TTC549 (cell line): ENCODE data around the gene RNF4.
"Not testable (repeated sequence)": the region's sequence is repeated elsewhere in the genome, so short reads cannot be mapped to it uniquely, and the experiment has no call there.

Experiments
- FAIRE-seq: peaks from 2 replicates; lab custom pipeline; 2012; peaks lifted over from hg19 to GRCh38; lab: Jason Lieb, UNC

RNF4 gene

DNA sequence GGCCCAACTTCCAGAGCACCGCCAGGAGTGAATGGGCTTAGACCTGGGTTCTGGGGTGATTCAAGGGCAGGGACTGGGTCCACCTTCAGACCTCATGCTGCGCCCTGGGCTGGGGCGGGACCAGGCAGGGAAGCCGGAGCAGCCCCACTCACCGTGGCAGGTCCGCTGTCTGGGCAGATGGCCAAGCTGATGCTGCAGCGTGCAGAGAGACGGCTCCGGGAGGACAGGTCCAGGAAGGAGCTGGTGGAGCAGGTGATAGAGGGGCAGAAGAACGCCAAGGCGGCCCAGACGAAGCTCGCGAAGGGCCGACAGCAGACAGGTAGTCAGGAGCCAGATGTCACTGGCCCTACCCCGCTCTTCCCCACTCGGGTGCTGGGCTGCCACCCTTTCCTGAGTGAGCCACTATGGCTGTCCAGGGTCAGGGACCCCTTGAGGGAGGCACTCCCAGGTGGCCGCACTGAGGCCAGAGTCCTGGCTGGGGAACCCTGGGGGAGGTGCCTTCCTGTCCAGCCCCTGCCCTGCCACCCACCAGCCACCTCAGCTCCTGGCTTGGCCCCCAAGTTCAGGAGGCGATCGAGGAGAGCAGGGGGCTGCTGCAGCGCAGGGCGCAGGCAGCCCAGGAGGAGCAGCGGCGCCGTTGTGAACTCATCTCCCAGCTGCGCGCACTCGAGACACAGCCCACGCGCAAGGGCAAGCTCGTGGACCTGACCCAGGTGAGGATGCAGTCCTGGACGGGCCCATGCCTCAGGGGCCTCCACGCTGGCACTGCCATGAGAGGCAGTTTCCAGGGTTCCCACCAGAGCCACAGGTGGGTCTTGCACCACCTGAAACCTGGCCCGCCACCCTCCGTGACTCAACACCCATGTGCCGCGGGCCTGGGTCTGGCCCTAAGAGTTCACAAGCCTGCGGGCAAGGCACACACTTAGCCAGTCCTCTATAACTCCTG is 10.1 kb upstream of the RNF4 start:
- no peak for FAIRE-seq

DNA sequence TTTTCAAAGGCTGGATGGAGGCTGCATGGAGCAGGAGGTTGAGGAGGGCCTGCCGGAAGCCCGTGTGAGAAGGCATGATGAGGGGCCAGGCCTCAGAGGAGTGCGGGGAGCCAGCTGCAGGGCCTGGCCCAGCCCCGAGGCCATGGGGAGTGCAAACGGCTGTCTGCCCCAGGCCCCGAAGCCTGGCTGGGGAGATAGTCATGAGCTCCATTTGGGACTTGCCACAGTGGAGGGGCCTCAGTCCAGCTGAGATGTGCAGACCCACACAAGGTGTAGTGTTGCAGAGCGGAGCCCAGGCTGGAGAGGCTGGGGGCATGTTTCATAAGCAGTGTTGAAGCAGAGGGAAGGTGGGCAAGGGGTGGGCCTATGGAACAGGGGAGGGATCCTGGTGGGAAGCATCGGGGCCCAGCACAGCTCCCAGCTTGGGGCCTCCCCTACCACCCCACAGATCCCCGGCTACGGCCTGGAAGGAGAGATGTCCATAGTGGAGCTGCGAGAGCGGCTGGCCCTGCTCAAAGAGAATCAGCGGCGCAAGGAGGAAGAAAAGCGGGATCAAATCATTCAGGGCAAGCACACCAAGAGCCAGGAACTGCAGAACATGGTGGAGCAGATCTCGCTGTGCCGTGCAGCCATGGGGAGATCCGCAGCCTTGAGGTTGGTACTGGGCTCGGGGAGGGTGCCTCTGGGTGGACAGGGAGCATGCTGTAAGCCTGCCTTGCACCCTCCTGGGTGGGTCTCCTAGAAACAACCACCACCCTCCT is 9.1 kb upstream of the RNF4 start:
- FAIRE-seq: no peak

DNA sequence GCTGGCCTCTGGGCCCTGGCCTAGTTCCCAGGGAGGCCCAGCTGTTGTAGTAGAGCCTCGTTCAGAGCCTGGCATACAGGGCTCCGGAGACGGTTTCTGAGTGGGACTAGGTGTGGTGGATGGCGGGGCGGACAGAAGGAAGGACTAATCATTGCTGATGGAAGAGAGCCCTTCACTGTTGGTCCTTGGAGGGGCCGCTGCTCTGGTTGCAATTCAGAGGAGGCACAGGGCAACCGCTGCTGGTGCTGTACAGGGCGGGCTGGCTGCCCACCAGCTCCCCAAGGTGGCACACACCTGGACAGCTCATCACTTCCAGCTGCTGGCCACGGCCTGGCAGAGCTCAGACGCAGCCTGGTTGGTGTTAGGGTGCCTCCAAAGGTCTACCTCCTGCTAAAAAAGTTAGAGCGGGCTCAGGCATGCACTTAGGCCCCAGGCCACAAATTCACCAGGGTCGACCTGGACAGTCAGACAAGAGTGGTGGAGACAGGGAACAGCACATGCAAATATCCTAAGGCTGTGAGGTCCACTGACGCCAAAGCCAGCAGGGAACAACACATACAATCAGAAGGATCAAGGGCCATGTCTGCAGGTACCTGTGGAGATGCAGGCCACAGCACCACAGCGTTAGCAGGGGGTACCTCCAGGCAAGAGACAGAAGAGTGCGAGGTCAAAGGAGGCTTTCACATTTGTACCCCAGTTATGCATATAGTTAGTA is 7.5 kb upstream of the RNF4 start:
- no peak for FAIRE-seq

DNA sequence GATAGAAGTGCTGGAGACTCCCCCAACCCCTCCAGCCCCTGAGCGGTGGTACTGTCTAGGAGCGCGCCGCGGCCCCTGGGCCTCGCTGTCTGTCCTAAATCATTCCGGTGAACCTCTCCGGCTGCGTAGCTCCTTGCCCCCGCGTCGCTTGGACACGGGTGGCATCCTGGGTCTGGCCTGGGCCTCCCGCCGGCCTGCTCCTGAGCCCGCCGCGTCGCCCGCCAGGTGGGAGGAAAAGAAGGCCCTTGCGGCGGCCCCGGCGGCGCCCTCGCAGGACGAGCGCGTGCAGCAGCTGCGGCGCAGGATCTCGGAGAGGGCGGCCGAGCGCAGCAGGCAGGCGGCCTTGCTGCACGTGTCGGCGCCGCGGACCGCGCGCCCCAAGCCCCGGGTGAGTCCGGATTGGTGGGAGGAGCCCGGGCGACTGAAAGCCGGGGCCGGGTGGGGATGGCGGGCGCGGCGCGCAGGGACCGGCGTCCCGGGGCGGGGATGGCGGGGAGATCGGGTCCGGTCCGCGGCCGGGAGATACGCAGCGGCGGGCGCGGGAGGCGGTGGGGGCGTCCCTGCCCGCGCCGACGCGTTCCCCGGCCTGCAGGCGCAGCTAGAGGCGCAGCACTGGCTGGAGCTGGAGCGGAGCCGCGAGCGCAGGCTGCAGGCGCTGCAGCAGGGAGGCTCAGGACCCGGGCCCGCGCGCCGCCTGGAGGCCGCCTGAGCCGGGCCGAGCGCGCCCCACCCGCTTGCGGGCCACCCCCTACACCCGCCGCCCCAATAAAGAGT is 6.5 kb upstream of the RNF4 start:
- no peak for FAIRE-seq

DNA sequence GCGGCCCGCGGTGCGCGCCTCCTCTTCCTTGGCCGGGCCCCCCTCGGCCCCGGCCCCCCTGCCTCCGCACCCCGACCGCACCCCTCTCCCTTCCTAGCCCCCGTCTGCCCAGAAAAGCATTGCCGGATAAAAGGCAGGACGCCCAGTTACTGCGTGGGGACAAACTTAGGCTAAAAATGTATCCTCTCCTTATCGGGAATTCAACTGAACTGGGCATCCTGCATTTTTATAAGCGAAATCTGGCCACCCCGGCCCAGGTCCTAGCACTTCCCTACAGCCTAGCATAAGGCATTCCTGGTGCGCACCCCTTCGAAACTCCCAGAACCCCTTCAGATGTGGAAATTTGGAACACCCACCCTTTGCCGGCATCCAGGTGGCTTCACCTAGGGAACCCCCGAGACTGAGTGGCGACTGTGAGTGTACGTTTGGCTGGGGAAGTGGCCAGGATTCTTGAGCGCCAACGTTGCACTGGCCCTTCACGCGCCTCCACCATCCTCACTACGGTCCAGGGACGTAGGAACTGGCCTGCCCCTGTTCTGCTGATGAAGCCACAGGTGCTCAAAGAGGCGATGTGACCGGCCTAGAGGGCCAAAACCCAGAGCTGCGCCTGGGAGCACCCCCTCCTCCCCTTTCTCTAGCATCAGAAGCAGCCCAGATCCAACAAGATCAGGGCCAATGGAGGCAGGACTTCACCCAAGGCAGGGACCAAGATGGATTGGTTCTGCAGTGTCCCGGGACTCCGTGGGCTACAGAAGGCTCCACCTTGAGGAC is 5.7 kb upstream of the RNF4 start:
- FAIRE-seq: no peak

DNA sequence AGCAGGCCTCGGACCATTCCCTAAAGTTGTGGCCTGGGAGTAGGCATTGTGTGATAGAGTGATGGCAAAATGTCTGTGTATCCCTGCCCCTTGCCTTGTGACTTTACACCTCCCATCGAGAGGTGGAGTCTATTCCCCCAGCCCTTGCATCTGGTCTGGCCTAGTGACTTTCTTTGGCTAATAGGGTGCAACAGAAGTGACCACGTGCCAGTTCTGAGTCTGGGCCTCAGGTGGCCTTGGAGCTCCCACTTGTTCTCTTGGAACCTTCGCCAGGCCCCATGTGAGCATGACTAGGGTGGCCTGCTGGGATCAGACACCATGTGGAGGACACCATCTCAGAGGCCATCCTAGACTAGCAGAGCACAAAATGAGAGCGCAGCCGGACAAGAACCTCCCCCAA is 3.9 kb upstream of the RNF4 start:
- FAIRE-seq: no peak

DNA sequence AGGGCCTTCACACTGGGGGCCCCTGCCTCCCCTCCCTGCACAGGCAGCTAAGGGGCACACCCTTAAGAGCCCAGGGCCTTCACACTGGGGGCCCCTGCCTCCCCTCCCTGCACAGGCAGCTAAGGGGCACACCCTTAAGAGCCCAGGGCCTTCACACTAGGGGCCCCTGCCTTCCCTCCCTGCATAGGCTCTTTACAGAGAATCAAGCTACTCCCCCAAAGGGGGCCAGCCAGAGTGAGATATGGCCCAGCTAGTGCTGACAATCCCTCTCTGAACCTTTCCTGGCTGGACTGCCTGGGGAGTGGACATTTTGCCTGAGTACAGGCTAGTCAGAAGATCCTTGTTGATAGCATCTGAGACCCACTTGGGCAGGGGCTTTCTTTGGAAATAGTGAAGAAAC is 3.4 kb upstream of the RNF4 start:
- FAIRE-seq: not testable (repeated sequence)

DNA sequence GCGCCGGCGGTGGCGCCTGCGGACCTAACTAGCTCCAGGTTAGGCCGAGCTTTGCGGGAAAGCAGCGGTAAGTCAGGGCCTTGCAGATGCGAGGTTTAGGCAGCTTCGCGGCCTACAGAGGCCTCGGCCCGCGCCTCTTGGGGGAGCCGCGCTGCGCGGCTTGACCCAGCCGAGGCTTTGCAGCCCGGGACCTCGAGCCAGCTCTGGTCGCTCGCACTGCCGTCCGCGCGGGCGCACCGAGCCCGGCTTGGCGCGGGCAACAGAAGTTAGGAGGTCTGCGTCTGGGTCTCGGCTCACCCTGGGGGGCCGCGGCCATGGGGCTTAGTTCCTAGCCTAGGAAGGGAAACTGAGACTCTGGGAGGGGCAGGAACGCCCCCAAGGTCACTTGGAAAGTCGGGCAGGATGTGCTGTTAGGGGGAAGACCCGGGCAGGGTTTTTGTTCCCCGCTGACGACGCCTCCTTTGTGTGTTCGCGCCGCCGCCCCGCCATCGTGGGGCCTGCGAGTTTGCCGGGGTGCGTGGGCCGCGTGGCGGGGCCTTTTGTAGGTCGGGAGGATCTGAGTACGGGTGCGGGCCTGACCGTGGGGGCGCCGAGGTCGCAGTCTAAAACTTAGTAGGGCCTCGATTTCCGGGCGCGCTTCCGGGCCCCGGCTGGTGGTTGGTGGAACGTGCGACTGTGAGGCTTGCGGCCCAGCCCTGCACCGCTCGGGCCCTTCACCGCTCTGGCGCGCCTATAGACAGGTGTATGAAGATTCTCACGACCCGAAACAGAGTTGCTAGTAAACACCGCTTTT is 482 bp downstream of the RNF4 start:
- no peak for FAIRE-seq

DNA sequence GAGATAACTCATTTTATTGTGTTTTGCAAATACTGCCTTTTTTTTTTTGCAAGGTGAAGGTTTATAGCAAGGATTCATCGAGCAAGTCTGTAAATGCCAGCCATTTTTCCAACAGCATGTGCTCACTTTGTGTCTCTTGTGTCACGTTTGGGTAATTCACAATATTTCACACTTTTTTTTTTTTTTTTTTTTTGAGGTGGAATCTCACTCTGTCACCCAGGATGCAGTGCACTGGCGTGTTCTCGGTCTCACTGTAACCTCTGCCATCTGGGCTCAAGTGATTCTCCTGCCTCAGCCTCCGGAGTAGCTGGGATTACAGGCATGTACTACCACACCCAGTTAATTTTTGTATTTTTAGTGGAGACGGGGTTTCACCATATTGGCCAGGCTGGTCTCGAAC is 1.9 kb downstream of the RNF4 start:
- FAIRE-seq: no peak

DNA sequence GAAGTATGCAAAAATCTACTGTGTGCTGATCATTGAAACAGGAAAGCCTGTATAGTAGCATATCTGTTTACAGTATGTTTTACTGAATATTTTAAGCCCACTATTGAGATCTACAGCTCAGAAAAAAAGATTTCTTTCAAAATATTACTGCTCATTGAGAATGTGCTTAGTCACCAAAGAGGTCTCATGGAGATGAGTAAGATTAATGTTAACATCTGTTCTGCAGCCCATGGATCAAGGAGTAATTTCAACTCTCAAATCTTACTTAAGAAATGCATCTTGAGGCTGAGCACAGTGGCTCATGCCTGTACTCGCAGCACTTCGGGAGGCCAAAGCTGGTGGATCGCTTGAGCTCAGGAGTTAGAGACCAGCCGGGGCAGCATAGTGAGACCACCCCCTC is 3.3 kb downstream of the RNF4 start:
- no peak for FAIRE-seq

DNA sequence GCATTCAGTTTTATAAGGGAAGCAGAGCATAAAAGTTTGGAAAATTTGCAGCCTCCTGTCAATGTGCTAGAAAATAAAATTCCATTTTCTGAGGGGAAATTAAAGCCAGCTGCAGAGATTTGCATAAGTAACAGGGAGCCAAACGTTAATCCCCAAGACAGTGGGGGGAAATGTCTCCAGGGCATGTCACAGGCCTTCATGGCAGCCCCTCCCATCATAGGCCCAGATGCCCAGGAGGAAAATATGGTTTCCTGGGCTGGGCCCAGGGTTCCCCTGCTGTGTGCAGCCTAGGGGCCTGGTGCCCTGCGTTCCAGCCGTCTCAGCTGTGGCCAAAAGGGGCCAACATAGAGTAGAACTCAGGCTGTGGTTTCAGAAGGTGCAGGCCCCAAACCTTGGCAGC is 9.3 kb downstream of the RNF4 start:
- no peak for FAIRE-seq

DNA sequence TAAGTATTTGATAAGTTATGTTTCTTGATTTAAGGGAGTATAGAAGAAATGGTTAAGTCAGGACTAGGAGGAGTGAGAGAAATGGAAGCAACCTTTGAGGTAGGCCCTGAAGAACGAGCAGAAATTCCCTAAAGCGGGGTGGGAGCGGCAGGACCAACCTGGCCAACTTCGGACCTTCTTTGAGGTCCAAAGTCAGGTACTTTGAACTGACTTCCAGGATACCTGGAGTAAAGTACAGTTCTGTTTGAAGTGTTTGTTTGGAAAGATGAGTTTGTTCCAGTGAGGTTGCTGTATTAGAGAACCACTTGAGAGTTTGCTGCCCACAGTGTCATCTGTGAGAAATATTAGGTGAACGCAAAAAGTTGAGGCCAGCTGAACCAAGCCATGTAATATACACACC is 11.7 kb downstream of the RNF4 start:
- no peak for FAIRE-seq

DNA sequence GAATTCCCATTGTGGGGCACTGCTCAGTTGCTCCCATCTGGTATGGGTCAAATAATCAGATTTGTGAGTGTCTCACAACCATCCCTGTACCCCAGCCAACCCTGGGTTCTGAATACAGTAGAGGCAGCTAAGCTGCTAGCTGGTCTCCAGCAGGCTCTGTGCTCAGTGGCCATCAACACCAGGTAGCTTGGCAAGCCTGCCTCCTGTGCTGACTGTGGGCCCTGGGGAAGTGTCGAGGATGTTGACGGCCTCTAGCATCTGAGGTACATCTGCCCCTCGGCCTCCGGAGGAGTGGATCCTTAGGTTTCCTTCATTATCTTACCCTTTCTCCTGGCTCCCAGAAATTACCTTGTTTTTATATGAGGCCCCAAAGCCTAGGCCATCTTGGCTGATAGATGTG is 13.3 kb downstream of the RNF4 start:
- no peak for FAIRE-seq

DNA sequence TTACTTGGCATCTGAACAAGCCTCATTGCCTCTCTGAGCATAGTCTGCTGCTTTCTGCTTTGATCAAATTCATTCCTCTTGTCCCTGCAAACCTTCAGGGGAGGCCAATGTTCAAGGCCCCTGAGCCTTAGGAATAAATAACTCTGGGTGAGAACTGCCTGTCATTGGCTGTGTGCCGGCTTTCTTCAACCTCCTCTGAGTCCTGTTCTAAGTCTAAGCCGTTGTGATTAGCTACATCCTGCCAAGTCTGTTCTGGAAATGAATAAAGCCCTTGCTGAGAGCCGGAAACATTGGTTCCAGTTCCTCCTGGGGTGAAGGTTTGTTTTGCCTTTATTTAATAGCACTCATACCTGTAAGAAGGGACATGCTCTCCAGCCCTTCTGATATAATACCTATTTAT is 13.8 kb downstream of the RNF4 start:
- FAIRE-seq: no peak

DNA sequence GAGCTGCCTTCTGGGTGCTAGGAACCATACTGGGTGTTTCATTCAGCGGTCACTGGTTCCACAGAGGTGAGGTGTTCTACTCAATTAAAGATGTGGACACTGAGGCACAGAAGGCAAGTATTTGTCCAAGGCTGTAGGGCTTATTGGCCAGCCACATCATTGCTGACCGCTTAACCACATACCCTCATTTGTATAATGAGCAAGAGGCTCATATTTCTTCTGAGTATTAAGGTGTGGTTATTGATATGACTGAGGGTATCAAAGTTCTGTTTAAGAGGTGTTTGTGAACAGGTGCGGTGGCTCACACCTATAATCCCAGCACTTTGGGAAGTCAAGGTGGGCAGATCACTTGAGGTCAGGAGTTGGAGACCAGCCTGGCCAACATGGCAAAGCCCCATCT is 14.3 kb downstream of the RNF4 start:
- FAIRE-seq: no peak

DNA sequence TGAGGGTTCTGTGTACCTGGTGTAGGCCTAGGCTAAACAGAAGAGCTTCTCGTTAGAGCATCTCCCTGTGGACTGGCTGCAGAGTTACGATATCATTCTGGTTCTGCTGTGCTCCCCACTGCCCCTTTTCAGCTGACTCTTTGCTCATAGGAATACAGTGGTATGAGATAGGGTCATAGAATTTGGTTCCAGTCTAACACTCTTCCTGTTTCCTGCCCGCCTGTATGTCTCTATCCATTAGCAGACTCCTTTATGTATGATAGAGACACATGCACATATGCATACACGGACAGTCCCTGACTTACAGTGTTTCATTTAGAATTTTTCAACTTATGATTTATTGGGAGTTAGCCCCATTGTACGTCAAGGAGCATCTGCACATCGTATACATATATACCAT is 15.3 kb downstream of the RNF4 start:
- FAIRE-seq: no peak

DNA sequence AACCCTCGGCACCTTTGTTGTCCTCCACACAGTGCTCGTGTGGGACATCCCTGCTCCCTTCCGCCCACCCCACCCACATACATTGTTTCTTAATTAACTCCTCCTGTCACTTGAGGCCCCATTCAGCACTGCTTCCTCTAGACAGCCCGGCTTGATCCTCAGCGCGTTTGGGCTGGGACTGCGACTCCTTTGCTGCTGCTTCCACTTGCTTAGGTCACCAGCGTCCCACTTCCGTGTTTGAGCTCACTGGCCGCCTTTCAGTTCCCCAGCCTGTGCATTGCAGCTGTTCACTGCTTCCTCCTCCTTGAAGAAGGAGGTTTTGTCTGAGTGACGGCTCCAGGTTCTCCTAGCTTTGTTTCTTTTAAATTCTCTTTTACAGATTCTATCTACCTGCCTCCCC is 16.1 kb downstream of the RNF4 start:
- no peak for FAIRE-seq

DNA sequence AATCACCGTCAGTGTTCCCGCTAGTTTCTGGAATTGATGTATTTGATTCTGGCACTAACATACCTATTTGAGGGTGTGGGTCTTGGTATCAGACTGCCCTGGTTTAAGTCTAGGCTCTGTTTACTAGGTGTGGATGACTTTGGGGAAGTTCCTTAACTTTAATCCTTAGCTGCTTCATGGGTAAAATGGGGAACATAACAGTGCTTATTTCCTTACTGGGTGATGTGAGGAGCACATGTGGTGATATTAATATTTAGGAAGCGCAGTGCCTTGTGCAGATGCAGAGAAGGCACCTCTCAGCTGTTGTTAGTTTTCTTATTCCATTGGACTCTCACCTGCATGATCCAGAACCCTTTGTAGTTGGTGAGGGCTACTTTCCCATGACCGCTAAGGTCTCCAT is 17.1 kb downstream of the RNF4 start:
- FAIRE-seq: no peak

DNA sequence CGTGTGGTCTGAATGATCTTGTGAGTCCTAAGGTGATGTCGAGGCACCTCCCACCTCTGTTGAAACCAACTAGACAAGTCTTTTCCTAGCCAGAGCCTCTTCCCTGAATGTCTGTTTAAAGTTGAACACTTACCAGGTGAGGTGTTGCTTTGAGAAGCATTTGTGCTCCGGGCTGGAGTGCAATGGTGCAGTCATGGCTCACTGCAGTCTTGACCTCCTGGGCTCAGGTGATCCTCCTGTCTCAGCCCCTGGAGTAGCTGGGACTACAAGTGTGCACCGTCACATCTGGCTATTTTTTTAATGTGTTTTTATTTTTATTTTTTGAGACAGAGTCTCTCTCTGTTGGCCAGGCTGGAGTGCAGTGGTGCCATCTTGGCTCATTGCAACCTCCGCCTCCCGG is 18.1 kb downstream of the RNF4 start:
- FAIRE-seq: no peak

DNA sequence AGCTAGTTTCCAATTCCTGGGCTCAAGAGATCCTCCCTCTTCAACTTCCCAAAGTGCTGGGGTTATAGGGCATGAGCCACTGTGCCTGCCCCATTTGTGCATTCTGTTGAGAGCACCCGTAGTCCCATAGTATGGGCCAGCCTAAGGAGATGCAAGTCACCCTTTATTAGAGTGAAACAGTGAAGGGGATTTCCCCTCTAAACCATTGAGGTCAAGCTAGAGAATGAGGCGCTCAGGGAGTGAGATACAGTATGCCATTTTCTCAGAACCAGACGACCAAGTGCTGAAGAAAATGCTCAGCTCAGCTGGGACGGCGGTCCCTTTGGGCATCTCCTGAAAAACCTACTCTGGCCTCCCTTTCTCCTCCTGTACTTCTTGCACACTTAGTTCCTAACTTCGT is 18.7 kb downstream of the RNF4 start:
- no peak for FAIRE-seq
